Uterus (tissue), 2 donors: ENCODE results near the gene NMNAT3.

Source experiments
- CTCF ChIP-seq, 4 experiments: fragments of 200-600 bp in 2 of 4; fragments of 450-650 bp in 2 of 4; sonication (generic) in 2 of 4; IDR thresholded peaks; one replicate each; pipeline ENCODE4 v1.5.1; 2016 to 2019; ENCODE audit warnings: antibody characterized with exemption in 4 of 4, mild to moderate bottlenecking in 2 of 4, moderate library complexity in 1 of 4
- POLR2A ChIP-seq, 2 donors: fragments of 450-650 bp; IDR thresholded peaks; one replicate each; pipeline ENCODE4 v1.6.1; 2016; ENCODE audit warnings: antibody characterized with exemption in 2 of 2, mild to moderate bottlenecking in 1 of 2, moderate library complexity in 1 of 2

- TF ChIP-seq CTCF (IDR thresholded peaks at IDR 0.05): no peak
- no peak for TF ChIP-seq POLR2A (IDR thresholded peaks at IDR 0.05)
These were observed 5.7 kb downstream of the NMNAT3 start for GRCh38 chr3:139671863-139672646.
